K562 (cell line): ENCODE measurements around the gene TCP11. TPM values are rescaled to one million over a fixed set of nuclear protein-coding genes. Genes with fewer than 3 reads are reported as not detected.
A peak's percentile ranks its signal among the peaks of the same experiment; 100 is the strongest.

Source experiments
- ATAC-seq: fragments of 200-7000 bp; cut with Tn5 transposase; 3 replicates; pipeline ENCODE4 v1.9.1; 2020; ENCODE audit warnings: moderate library complexity
- BruUV-seq: library from RNA; stranded (reverse); fragments of 400-500 nt; replicated peaks from 2 replicates; lab custom pipeline; 2021; lab: Mats Ljungman, UMichigan
- CTCF ChIA-PET: fragments of 300-600 bp; formaldehyde crosslinking; extraction: SDS; loops from one replicate; lab custom pipeline; 2021; ENCODE audit warnings: low intra/inter-chr PET ratio; lab: Yijun Ruan, JAX
- POLR2A ChIA-PET: fragments of 300-600, 350-650 bp; sonication (Branson Sonifier 250); formaldehyde crosslinking; extraction: SDS; loops from one replicate; lab custom pipeline; 2021; ENCODE audit warnings: antibody characterized with exemption, inconsistent platforms; lab: Yijun Ruan, JAX
- DNase-seq, 4 experiments: peaks; one replicate each; pipeline versions ENCODE4 v3.0.0 to v3.0.0-alpha.2; 2011 to 2018; ENCODE audit warnings: low spot score in 3 of 4, mixed read lengths in 3 of 4; ENCODE audit errors: extremely low read depth in 1 of 4
- FAIRE-seq: peaks from 2 replicates; lab custom pipeline; 2011; peaks lifted over from hg19 to GRCh38; lab: Jason Lieb, UNC
- H2AFZ ChIP-seq: 2 replicates; pipeline ENCODE4 v1.6.0; 2011; ENCODE audit warnings: low read depth, low read length, control low read depth, inconsistent platforms
- H3K27ac ChIP-seq: fragments of 200-600 bp; 3 replicates; pipeline ENCODE4 v1.8.0; 2011; ENCODE audit warnings: low read depth, mild to moderate bottlenecking, control low read depth, inconsistent platforms, low read length, moderate library complexity, mixed read lengths; ENCODE audit errors: extremely low read depth
- H3K27me3 ChIP-seq, 2 experiments: fragments of 300-600 bp in 1 of 2; 2 replicates in 1 of 2; 3 replicates in 1 of 2; pipeline versions ENCODE4 v1.6.0 to v1.8.0; 2011; ENCODE audit warnings: inconsistent platforms in 2 of 2, low read length in 2 of 2, mild to moderate bottlenecking in 1 of 2, mixed read lengths in 1 of 2, moderate library complexity in 1 of 2; ENCODE audit not compliant: control insufficient read depth in 2 of 2, insufficient read depth in 2 of 2
- H3K36me3 ChIP-seq: fragments of 300-600 bp; 3 replicates; pipeline ENCODE4 v1.8.0; 2011; ENCODE audit warnings: mild to moderate bottlenecking, low read length, inconsistent platforms; ENCODE audit not compliant: control insufficient read depth, insufficient read depth
- H3K4me1 ChIP-seq, 2 experiments: fragments of 200-600 bp in 1 of 2; replicated peaks in 1 of 2; 2 replicates in 1 of 2; 3 replicates in 1 of 2; pipeline versions ENCODE4 v1.5.1 to v1.8.0; 2011; ENCODE audit warnings: inconsistent platforms in 2 of 2, low read length in 2 of 2, mild to moderate bottlenecking in 1 of 2, mixed read lengths in 1 of 2, moderate library complexity in 1 of 2; ENCODE audit not compliant: control insufficient read depth in 2 of 2, insufficient read depth in 2 of 2
- H3K4me2 ChIP-seq: 2 replicates; pipeline ENCODE4 v1.6.1; 2011; ENCODE audit warnings: low read length, control low read depth, inconsistent platforms, mixed read lengths; ENCODE audit not compliant: insufficient read depth
- H3K4me3 ChIP-seq: fragments of 200-600 bp; sonication (generic), shearing (Covaris generic); 2 replicates; pipeline ENCODE4 v1.5.1; 2016; ENCODE audit warnings: control low read depth, inconsistent platforms
- H3K79me2 ChIP-seq: fragments of 200-600 bp; 3 replicates; pipeline ENCODE4 v1.8.0; 2011; ENCODE audit warnings: low read length, inconsistent platforms; ENCODE audit not compliant: control insufficient read depth, insufficient read depth
- H3K9ac ChIP-seq, 2 experiments: 2 replicates each; pipeline versions ENCODE4 v1.6.0 to v1.6.1; 2011; ENCODE audit warnings: low read depth in 2 of 2, low read length in 2 of 2, control low read depth in 1 of 2, inconsistent platforms in 1 of 2, mild to moderate bottlenecking in 1 of 2, mixed read lengths in 1 of 2; ENCODE audit not compliant: insufficient read depth in 1 of 2
- H3K9me1 ChIP-seq: one replicate; pipeline ENCODE4 v1.6.0; 2011; ENCODE audit warnings: inconsistent platforms, mild to moderate bottlenecking, low read length, moderate library complexity; ENCODE audit not compliant: control insufficient read depth, insufficient read depth
- H3K9me3 ChIP-seq: replicated peaks from 2 replicates; pipeline ENCODE4 v1.5.1; 2011; ENCODE audit warnings: low read depth, low read length, inconsistent platforms; ENCODE audit not compliant: control insufficient read depth, insufficient read depth
- H4K20me1 ChIP-seq: replicated peaks from 2 replicates; pipeline ENCODE4 v1.6.1; 2011; ENCODE audit warnings: low read length, inconsistent platforms, mixed read lengths; ENCODE audit not compliant: control insufficient read depth, insufficient read depth
- ZNF766 ChIP-seq: fragments of 200-800 bp; sonication (Bioruptor generic); conservative IDR thresholded peaks from 2 replicates; pipeline ENCODE4 v1.6.1; 2016; ENCODE audit warnings: missing genetic modification characterization, missing compliant biosample characterization
- WGBS: fragments of 100-300 bp; shearing (Covaris generic); methylation state at CpG from one replicate; pipeline ENCODE4 v1.1.6; 2016; ENCODE audit warnings: low coverage, mixed read lengths; ENCODE audit not compliant: insufficient coverage; ENCODE audit errors: missing lambda C conversion rate; 5-methylcytosine and 5-hydroxymethylcytosine counted together
- in situ Hi-C: fragments of 300-500 bp; cut with MboI; formaldehyde crosslinking; loops from 4 replicates; pipeline ENCODE4 v1.15.0; 2018; ENCODE audit warnings: inconsistent platforms, mixed read lengths
- intact Hi-C: fragments of 100-400 bp; cut with micrococcal nuclease; formaldehyde crosslinking; loops from 2 replicates; pipeline ENCODE4 v1.14.2; 2022
- polyA plus RNA-seq, 8 experiments: library from polyadenylated mRNA; depleted of rRNA in 4 of 8; stranded (reverse) in 5 of 8; unstranded in 3 of 8; fragments of >200 nt; fragmentation: Nextera tagmentation in 2 of 8; fragmentation: Illumina TruSeq in 1 of 8; extraction: Ambion mirVana in 2 of 8; extraction: Trizol in 1 of 8; gene quantifications; 2 replicates each; pipeline versions ENCODE4 v1.2.1 to v1.2.3, GENCODE V29; 2011 to 2014; ENCODE audit warnings: inconsistent platforms in 1 of 8, missing spikeins in 1 of 8
- total RNA-seq, 7 experiments: library from RNA; depleted of rRNA in 6 of 7; stranded (reverse); fragments of >200 nt in 6 of 7; fragmentation: Illumina TruSeq in 2 of 7; extraction: Trizol in 2 of 7; gene quantifications; 2 replicates each; pipeline versions ENCODE4 v1.2.1 to v1.2.3, GENCODE V29; 2011 to 2021; ENCODE audit warnings: low replicate concordance in 1 of 7
- TF ChIP-seq, protein P1 (sequence below): fragments of 450-650 bp; IDR thresholded peaks from 2 replicates; pipeline ENCODE4 v1.6.1; 2018; ENCODE audit not compliant: partially characterized antibody

TCP11 gene
- total and polyA plus RNA-seq, 9 of the 15 experiments (the other 6 are each of a cell fraction or from before 2014, with no cell fraction given), result not detected

DNA sequence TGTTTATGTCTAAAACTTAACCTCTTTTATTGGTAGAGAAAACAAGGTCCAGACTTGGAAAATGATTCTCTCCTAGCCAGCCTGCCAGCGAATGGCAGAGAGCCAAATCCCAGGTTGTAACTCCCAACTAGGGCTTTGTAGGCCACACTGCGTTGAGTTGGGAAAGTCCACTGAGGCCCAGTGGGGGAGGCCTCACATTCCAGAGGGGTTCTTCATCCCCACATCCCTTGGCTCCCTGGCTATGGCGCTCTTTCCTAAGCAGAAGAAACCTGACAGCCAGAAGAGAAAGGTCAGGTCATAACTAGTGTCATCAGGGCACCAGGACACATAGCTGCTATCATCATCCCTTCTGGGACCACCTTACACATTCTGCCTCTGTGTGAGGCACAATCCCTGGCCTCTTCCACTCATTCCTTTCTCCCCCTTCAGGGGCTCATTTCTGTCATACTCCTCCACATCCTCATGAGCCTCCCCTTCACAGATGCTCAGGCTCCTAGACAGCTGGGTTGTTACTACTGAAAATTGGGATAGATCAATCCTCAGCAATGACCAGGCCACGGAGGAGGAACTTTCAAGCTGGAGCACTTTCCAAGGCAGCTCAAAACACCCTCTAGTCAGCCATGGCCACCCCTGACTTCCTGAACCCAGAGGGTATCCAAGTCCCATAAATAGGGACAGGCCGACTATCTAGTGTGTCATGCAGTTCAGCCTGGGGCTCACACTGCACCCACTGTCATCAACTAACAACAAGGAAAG, 48.6 kb downstream of the TCP11 start:
- in situ Hi-C loops, result no loop called here
- Histone ChIP-seq H3K27me3 (peaks cover 0 to 6% of the 10 kb centered on the region in 2 experiments; a peak in 1 of 5 replicates), H2AFZ (no peak overlapping the region), H3K4me1 (no peaks in the 10 kb centered on the region), H3K9ac (no peak overlapping the region)
- DNase-seq (peak in 2 of 4 experiments; percentile 6 to 10), ATAC-seq (no peak)
- 22% methylated on average over 5 of the region's 5 CpGs for WGBS
- CTCF ChIA-PET, result no interaction called here
- TF ChIP-seq, protein P1, sequence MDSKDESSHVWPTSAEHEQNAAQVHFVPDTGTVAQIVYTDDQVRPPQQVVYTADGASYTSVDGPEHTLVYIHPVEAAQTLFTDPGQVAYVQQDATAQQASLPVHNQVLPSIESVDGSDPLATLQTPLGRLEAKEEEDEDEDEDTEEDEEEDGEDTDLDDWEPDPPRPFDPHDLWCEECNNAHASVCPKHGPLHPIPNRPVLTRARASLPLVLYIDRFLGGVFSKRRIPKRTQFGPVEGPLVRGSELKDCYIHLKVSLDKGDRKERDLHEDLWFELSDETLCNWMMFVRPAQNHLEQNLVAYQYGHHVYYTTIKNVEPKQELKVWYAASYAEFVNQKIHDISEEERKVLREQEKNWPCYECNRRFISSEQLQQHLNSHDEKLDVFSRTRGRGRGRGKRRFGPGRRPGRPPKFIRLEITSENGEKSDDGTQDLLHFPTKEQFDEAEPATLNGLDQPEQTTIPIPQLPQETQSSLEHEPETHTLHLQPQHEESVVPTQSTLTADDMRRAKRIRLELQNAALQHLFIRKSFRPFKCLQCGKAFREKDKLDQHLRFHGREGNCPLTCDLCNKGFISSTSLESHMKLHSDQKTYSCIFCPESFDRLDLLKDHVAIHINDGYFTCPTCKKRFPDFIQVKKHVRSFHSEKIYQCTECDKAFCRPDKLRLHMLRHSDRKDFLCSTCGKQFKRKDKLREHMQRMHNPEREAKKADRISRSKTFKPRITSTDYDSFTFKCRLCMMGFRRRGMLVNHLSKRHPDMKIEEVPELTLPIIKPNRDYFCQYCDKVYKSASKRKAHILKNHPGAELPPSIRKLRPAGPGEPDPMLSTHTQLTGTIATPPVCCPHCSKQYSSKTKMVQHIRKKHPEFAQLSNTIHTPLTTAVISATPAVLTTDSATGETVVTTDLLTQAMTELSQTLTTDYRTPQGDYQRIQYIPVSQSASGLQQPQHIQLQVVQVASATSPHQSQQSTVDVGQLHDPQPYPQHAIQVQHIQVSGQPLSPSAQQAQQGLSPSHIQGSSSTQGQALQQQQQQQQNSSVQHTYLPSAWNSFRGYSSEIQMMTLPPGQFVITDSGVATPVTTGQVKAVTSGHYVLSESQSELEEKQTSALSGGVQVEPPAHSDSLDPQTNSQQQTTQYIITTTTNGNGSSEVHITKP, result peak; percentile 65
- no peak for TF ChIP-seq ZNF766 (CRISPR knock-in tag)
- TF ChIP-seq, all 486 proteins: peak for 1
- no peak overlapping the region for H3K4me3 ChIP-seq
- peaks cover 4% of the 10 kb centered on the region; the same call in 1 of the 3 replicates for H3K36me3 ChIP-seq
- FAIRE-seq, result no peak
- POLR2A ChIA-PET, result interaction anchor here (0.8 to 1.2 kb wide), 4 partner anchors 13 to 249 kb away, joined by 3 to 5 read pairs (median 4); no protein-coding TSS in a partner anchor
- H3K9me3 ChIP-seq, result no peaks in the 10 kb centered on the region
- H3K79me2 ChIP-seq, result no peaks in the 10 kb centered on the region
- no peaks in the 10 kb centered on the region for H3K9me1 ChIP-seq
- H3K4me2 ChIP-seq, result no peak overlapping the region
- no peaks in the 10 kb centered on the region for H4K20me1 ChIP-seq
- no peak overlapping the region for H3K27ac ChIP-seq
- no TSS peak for BruUV-seq
- intact Hi-C loops, result no loop called here
